ENCODE data around the gene SELENOS. TPM values are rescaled to one million over a fixed set of nuclear protein-coding genes. Genes with fewer than 3 reads are reported as not detected.

SELENOS gene
- total RNA-seq, 2 donors from 2014 or later = 42.9 to 44.8 TPM

- DNase-seq (no peak), ATAC-seq (replicated peaks in 1 of 2) (no peak)
- H3K36me3 Mint-ChIP-seq (ENCODE audit: insufficient read depth in 2 of 2) = no peaks in the 10 kb centered on the region
- peaks cover 21% of the 10 kb centered on the region for H3K27me3 Mint-ChIP-seq (ENCODE audit: low read depth)
- H3K4me1 Mint-ChIP-seq (ENCODE audit: low read depth) = no peaks in the 10 kb centered on the region
- no peak overlapping the region for H3K27ac Mint-ChIP-seq
- H3K9me3 Mint-ChIP-seq = no peaks in the 10 kb centered on the region
- H3K4me3 Mint-ChIP-seq = no peak overlapping the region
Measured at GRCh38 chr15:101262551-101262950, 14.7 kb downstream of the SELENOS start.

GRCh38 chr15:101258238-101259144 lies 18.8 kb downstream of the SELENOS start:
- Mint-ChIP-seq H3K4me1 (ENCODE audit: low read depth) (peaks cover 25% of the 10 kb centered on the region), H3K4me3 (no peak overlapping the region), H3K36me3 (ENCODE audit: insufficient read depth in 2 of 2) (no peaks in the 10 kb centered on the region), H3K9me3 (no peaks in the 10 kb centered on the region), H3K27ac (peak overlapping the region; percentile 79), H3K27me3 (ENCODE audit: low read depth) (peaks cover 21% of the 10 kb centered on the region)
- peak; percentile 54 to 60 for DNase-seq
- ATAC-seq (replicated peaks in 1 of 2) = peak; percentile 54 to 56

- Mint-ChIP-seq H3K4me1 (ENCODE audit: low read depth) (peaks cover 25% of the 10 kb centered on the region), H3K4me3 (no peak overlapping the region), H3K9me3 (no peaks in the 10 kb centered on the region), H3K27me3 (ENCODE audit: low read depth) (peaks cover 21% of the 10 kb centered on the region), H3K36me3 (ENCODE audit: insufficient read depth in 2 of 2) (no peaks in the 10 kb centered on the region), H3K27ac (no peak overlapping the region)
- no peak for ATAC-seq (replicated peaks in 1 of 2)
- no peak for DNase-seq
Measured at GRCh38 chr15:101256757-101257156, 20.5 kb downstream of the SELENOS start.

GRCh38 chr15:101255615-101256241 lies 21.6 kb downstream of the SELENOS start:
- peaks cover 21% of the 10 kb centered on the region for H3K27me3 Mint-ChIP-seq (ENCODE audit: low read depth)
- H3K4me1 Mint-ChIP-seq (ENCODE audit: low read depth) = peaks cover 26% of the 10 kb centered on the region
- ATAC-seq (replicated peaks in 1 of 2) (no peak), DNase-seq (no peak)
- H3K9me3 Mint-ChIP-seq = no peaks in the 10 kb centered on the region
- H3K36me3 Mint-ChIP-seq (ENCODE audit: insufficient read depth in 2 of 2) = peaks cover 0 to under 1% of the 10 kb centered on the region in 2 donors
- H3K27ac Mint-ChIP-seq = no peak overlapping the region
- H3K4me3 Mint-ChIP-seq = no peak overlapping the region

- H3K4me3 Mint-ChIP-seq = no peak overlapping the region
- H3K27me3 Mint-ChIP-seq (ENCODE audit: low read depth) = peaks cover 16% of the 10 kb centered on the region
- peaks cover 0 to 4% of the 10 kb centered on the region in 2 donors for H3K36me3 Mint-ChIP-seq (ENCODE audit: insufficient read depth in 2 of 2)
Measured at GRCh38 chr15:101255051-101255395, 22.3 kb downstream of the SELENOS start.

GRCh38 chr15:101254157-101255050 lies 22.9 kb downstream of the SELENOS start:
- H3K36me3 Mint-ChIP-seq (ENCODE audit: insufficient read depth in 2 of 2) = peaks cover 0 to 4% of the 10 kb centered on the region in 2 donors
- H3K4me1 Mint-ChIP-seq (ENCODE audit: low read depth) = peaks cover 39% of the 10 kb centered on the region
- no peak overlapping the region for H3K4me3 Mint-ChIP-seq
- no peak overlapping the region for H3K27ac Mint-ChIP-seq
- H3K27me3 Mint-ChIP-seq (ENCODE audit: low read depth) = peaks cover 10% of the 10 kb centered on the region
- ATAC-seq (replicated peaks in 1 of 2) = no peak
- no peaks in the 10 kb centered on the region for H3K9me3 Mint-ChIP-seq
- DNase-seq = no peak

More at GRCh38 chr15:101255051-101255395, 22.3 kb downstream of the SELENOS start:
- H3K9me3 Mint-ChIP-seq = no peaks in the 10 kb centered on the region
- no peak overlapping the region for H3K27ac Mint-ChIP-seq
- no peak for ATAC-seq (replicated peaks in 1 of 2)
- no peak for DNase-seq
- peaks cover 33% of the 10 kb centered on the region for H3K4me1 Mint-ChIP-seq (ENCODE audit: low read depth)

- peaks cover 0 to 4% of the 10 kb centered on the region in 2 donors for H3K36me3 Mint-ChIP-seq (ENCODE audit: insufficient read depth in 2 of 2)
- DNase-seq (no peak), ATAC-seq (replicated peaks in 1 of 2) (no peak)
- peak overlapping the region; percentile 88 for H3K27ac Mint-ChIP-seq
- no peaks in the 10 kb centered on the region for H3K9me3 Mint-ChIP-seq
- H3K4me1 Mint-ChIP-seq (ENCODE audit: low read depth) = peaks cover 54% of the 10 kb centered on the region
- peak overlapping the region; percentile 88 to 92 for H3K4me3 Mint-ChIP-seq
- H3K27me3 Mint-ChIP-seq (ENCODE audit: low read depth) = no peaks in the 10 kb centered on the region
Measured at GRCh38 chr15:101252836-101253235, 24.4 kb downstream of the SELENOS start.

GRCh38 chr15:101251830-101252820 lies 25.2 kb downstream of the SELENOS start, which contains the start of gene CHSY1:
Gene CHSY1 (minus strand): TSS chr15:101252048. CDS start chr15:101251456, 592 bp downstream.
- Mint-ChIP-seq H3K9me3 (no peaks in the 10 kb centered on the region), H3K27me3 (ENCODE audit: low read depth) (no peaks in the 10 kb centered on the region), H3K36me3 (ENCODE audit: insufficient read depth in 2 of 2) (peaks cover 0 to 4% of the 10 kb centered on the region in 2 donors), H3K4me1 (ENCODE audit: low read depth) (peaks cover 62% of the 10 kb centered on the region), H3K27ac (peak within 1 kb of the TSS; percentile 94), H3K4me3 (peak within 1 kb of the TSS; percentile 89 to 92)
- ATAC-seq (replicated peaks in 1 of 2) (peak; percentile 82 to 86), DNase-seq (peak; percentile 93)

- Mint-ChIP-seq H3K36me3 (ENCODE audit: insufficient read depth in 2 of 2) (peaks cover 0 to 4% of the 10 kb centered on the region in 2 donors), H3K4me1 (ENCODE audit: low read depth) (peaks cover 71% of the 10 kb centered on the region), H3K27me3 (ENCODE audit: low read depth) (no peaks in the 10 kb centered on the region), H3K27ac (peak overlapping the region; percentile 94), H3K9me3 (no peaks in the 10 kb centered on the region), H3K4me3 (peak overlapping the region; percentile 87 to 89)
- peak in 1 of 2 donors; percentile 27 for DNase-seq
- peak; percentile 51 to 66 for ATAC-seq (replicated peaks in 1 of 2)
Measured at GRCh38 chr15:101250873-101251829, 26.1 kb downstream of the SELENOS start.

GRCh38 chr15:101250341-101250831 lies 26.9 kb downstream of the SELENOS start:
- no peak for ATAC-seq (replicated peaks in 1 of 2)
- no peak for DNase-seq
- Mint-ChIP-seq H3K4me1 (ENCODE audit: low read depth) (peaks cover 72% of the 10 kb centered on the region), H3K4me3 (peak overlapping the region; percentile 81), H3K27ac (peak overlapping the region; percentile 19), H3K27me3 (ENCODE audit: low read depth) (no peaks in the 10 kb centered on the region), H3K9me3 (no peaks in the 10 kb centered on the region), H3K36me3 (ENCODE audit: insufficient read depth in 2 of 2) (peaks cover 0 to 5% of the 10 kb centered on the region in 2 donors)

- peak overlapping the region; percentile 63 to 67 for H3K4me3 Mint-ChIP-seq
- DNase-seq = no peak
- H3K4me1 Mint-ChIP-seq (ENCODE audit: low read depth) = peaks cover 75% of the 10 kb centered on the region
- H3K27ac Mint-ChIP-seq = no peak overlapping the region
- no peaks in the 10 kb centered on the region for H3K9me3 Mint-ChIP-seq
- peaks cover 2 to 5% of the 10 kb centered on the region in 2 donors for H3K36me3 Mint-ChIP-seq (ENCODE audit: insufficient read depth in 2 of 2)
- H3K27me3 Mint-ChIP-seq (ENCODE audit: low read depth) = no peaks in the 10 kb centered on the region
- no peak for ATAC-seq (replicated peaks in 1 of 2)
Measured at GRCh38 chr15:101248274-101248673, 29.0 kb downstream of the SELENOS start.

All from activated T-cell treated with anti-CD3 and anti-CD28 coated beads, Interleukin-2, amount 50 U/mL, for 72 hours (primary cell).